HG03095 (cell line): ENCODE results near the gene PPP1R12A.
A peak's percentile ranks its signal among the peaks of the same experiment; 100 is the strongest.
"Not testable (repeated sequence)": the region's sequence is repeated elsewhere in the genome, so short reads cannot be mapped to it uniquely, and the experiment has no call there.

Source experiments
- ATAC-seq: cut with Tn5 transposase; IDR thresholded peaks from one replicate; pipeline ENCODE4 v1.9.1; 2021; ENCODE audit warnings: moderate library complexity; ENCODE audit not compliant: unreplicated experiment

Gene PPP1R12A

DNA sequence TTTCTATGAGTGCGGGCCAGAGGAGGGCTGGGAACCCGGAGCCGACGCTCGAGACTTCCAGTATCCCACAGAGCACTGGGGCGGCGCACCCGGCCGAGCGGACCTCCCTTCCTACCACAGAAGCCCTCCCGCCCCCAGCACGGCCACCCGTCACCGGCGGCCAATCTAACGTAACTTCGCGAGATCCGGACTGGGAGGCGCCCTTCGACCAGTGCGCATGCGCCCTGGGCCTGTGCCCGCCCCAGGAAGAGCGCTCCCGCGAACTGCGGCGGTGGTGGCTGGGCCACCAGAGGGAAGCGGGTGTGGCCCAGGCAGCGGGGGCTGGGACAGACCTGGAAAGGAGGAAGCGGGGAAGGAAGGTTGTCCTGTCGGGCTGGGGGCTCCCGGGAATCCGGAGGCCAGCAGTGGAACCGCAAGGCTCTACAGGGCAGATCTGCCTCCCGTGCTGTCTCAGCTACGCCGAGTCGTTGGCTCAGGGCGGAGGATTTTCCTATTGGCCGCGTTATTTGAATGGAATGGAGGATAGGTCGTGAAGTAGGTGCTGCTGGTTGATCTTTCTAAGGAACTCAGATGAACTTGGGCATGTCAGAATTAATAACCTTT, at the start of gene PPP1R12A:
Gene PPP1R12A, minus strand, starts transcription at position 77 of the 603 bp plus-strand sequence. CDS start 166 bp downstream, outside the sequence.
- ATAC-seq: peak; percentile 83

GRCh38 chr12:79983986-79984620, 49.2 kb upstream of the PPP1R12A start:
- no peak for ATAC-seq

DNA sequence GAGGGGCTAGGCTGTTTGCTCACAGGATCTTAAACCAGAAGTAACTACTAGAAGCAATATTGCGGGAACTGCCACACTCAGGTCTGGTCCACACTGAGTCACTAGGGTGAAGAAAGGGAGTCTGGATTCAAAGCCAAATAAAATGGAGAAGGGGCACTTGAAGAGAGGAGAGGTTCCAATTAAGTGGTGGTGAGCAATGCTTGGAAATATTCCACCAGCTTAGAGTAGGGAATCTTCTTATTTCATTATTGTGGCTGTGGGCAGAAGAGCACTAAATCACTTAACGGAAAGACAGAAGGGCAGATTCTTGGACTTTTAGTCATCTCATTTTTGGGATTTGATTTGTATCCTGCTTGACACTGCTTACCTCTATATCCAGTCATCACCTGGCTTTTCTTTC, 48.6 kb upstream of the PPP1R12A start:
- no peak for ATAC-seq

GRCh38 chr12:79982086-79983062, 47.5 kb upstream of the PPP1R12A start:
- ATAC-seq: no peak

- no peak for ATAC-seq
Observed at GRCh38 chr12:79978692-79979091, 43.8 kb upstream of the PPP1R12A start.

DNA sequence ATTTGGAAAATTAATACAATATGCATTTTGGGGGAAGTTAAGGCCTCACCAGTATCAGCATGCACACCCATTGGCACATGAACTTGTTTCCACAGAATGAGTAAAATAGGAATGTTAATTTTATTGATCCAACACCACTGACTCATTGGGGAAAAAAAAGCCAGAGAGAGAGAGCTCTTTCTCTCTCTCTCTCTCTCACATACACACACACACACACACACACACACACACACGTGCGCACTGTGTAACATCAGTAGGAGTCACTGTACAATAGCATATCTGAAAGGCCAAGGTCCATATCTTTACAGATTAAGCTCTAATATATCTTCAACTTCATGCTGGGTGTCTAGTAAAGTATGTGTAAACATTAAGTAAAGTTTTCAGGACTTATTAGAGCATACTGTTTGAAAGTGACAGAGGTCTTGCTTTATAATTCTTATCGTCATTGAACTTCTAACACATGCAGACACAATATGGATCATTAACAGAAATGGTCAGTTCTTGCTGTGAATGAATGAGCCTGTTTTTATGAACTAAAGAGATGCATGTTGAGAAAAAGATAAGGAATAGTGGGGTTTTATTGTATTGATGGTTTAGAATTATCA, 43.1 kb upstream of the PPP1R12A start:
- not testable (repeated sequence) for ATAC-seq

DNA sequence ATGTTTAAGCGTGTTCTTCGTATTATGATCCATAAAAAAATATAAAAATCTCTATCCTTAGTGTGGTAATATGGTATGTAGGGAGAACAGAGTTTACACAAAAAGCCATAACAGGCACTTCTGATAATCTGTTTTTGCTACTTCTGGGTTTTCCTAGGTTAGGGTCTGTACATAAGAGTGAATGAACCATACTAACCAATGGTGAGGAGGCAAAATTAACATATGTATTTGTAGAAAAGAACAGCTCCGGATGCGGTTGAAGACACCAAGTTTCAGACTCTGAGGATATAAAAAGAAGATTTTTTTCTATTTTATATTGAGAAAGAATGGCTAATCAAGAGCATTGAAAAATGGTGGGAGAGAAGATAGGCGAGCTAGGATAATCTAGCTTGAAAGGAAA, 40.2 kb upstream of the PPP1R12A start:
- no peak for ATAC-seq

DNA sequence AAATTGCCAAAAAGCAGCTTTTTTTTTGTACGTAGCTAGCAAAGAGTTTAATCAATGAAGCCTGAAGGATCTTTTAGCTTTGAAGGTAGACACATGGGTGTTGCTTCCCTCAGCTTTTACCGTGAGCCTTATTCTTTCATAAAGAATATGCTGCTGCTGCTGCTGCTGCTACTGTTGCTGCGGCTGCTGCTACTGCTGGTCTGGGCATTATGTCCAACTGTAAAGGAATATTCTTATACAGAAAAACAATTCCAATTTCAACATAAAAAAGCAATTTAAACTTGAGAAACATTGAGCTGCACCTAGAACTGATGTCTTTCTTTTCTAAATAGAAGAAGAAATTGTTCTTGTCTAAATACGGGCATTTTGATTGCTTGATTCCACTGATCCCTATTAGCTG, 38.9 kb upstream of the PPP1R12A start:
- no peak for ATAC-seq

DNA sequence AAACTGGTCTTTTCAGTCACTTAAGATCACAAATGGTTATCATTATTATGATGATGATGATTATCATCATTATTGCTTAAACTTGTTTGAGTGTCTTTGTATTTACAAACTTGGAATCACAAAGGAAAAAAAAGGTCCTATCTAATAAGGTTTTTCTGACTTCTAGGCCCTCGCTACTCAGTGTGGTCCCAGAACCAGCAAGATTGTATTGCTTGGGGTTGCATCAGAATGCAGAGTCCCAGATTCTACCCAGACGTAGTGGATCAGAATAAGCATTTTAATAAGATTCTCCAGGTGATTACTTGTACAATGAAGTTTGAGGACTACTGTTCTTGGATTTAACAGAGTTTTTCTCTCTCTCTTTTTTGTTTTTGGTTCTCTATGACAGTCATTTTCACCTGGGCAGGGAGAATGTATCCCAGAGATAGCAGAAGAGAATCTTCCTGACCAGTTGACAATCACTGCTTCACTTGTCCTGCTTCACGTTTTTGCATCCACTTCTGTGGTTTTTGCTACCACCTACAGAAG, 29.3 kb upstream of the PPP1R12A start:
- ATAC-seq: no peak

GRCh38 chr12:79961411-79961810, 26.5 kb upstream of the PPP1R12A start:
- ATAC-seq: no peak

DNA sequence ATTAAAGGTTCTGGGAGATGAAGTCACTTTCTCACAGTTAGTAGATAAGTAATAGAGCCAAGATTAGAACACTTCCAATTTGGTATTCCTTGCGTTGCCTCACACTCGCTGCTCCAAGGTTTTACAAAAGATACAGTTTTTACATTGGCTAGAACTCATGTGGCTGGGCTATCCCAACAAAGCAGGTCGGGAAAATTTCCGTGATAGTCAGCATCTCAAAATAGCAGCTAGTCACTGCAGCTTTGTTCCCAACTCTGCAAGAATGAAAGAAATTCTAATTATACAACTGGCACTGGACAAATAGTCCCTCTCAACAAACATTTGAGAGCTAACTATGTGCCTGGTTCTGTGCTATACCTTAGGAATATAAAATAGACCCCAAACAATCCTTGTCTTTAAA, 24.6 kb upstream of the PPP1R12A start:
- no peak for ATAC-seq

- ATAC-seq: no peak
Observed at GRCh38 chr12:79956896-79957295, 22.0 kb upstream of the PPP1R12A start.

- ATAC-seq: no peak
Observed at GRCh38 chr12:79955561-79955960, 20.7 kb upstream of the PPP1R12A start.

DNA sequence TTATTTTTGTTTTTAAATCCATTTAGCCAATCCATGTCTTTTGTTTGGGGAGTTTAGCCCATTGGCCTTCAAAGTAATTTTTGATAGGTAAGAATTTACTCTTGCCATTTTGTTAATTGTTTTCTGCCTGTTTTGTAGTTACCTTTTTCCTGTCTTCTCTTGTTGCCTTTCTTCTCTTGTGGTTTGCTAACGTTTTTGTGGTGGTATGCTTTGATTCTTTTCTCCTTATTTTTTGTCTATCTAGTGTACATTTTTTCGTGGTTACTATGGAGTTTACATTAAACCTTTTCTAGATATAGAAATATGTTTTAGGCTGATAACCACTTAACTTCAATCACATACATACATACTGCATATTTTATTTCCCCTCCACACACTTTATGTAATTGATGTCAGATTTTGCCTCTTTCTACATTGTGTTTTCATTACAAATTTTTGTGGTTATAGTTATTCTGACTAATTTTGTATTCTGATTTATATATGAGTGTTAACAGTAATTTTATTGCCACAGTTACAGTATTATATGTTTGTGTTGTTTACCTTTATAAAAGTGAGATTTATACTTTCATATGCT, 19.2 kb upstream of the PPP1R12A start:
- ATAC-seq: no peak

DNA sequence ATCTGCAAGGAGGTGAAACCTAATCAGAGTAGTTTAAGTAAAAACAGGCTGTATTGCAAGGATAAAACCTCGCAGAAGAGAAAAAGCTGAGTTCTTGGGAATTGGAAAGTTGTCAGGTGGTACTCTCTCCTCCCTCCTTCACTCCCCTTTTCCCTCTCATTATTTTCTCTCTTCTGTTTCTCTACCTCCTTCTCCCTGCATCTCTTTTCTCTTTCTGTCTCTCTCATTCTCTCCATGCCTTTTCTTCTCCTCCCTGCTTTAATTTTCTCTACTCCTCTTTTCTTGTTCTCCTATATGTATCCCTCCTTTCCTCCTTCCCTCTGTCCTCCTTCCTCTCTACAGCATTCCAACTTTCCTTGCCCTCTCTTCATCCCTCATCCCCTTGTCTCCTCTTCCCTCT, 14.2 kb upstream of the PPP1R12A start:
- ATAC-seq: no peak

- ATAC-seq: no peak
Observed at GRCh38 chr12:79945433-79945832, 10.5 kb upstream of the PPP1R12A start.

DNA sequence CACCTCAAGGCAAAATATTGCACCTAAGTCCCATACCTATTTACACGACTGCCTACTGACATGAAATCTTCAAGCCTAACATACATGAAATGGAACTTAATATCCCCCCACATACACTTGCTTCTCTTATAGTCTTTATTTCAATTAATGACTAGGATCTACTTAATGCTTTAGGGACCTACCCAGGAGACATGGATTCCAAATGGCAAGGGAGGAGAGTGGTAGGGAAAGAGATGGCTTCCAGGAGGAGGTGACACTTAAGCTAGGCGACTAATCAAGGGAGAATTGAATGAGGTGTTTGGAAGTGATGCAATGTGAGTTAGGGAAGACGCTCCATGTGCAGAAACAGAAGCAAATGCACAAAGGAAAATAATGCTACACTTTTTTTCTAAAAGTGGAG, 9.7 kb upstream of the PPP1R12A start:
- no peak for ATAC-seq

DNA sequence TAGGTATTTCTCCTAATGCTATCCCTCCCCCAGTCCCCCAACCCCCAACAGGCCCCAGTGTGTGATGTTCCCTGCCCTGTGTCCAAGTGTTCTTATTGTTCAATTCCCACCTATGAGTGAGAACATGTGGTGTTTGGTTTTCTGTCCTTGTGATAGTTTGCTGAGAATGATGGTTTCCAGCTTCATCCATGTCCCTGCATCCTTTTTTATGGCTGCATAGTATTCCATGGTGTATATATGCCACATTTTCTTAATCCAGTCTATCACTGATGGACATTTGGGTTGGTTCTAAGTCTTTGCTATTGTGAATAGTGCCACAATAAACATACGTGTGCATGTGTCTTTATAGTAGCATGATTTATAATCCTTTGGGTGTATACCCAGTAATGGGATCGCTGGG, 7.9 kb upstream of the PPP1R12A start:
- not testable (repeated sequence) for ATAC-seq

DNA sequence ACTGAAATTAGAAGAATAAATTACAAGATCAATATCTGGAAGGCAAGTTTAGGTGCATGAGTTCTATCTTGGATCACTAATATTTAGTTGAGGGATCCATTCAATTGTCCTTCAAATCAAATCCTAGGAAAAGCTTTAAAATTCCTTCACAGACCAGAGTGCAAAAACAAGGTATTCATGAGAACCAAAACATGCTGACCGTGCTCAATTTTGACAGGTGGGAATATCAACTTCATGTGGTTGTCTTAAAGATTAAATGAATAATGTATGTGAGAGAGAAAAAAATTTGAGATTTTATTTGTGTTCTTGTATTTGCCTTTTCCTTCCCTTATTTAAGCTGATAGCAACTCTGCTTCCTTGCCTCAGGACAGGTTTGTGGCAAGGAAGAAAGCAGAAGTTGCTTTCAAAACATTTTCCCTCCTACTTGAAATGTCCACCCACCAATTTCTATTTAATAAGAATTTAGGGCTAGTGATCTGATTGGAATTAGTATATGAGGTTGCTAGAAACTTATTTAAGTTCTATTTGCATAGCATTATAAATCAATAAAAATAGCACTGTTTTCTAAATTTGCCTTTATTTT, 4.9 kb upstream of the PPP1R12A start:
- ATAC-seq: no peak

DNA sequence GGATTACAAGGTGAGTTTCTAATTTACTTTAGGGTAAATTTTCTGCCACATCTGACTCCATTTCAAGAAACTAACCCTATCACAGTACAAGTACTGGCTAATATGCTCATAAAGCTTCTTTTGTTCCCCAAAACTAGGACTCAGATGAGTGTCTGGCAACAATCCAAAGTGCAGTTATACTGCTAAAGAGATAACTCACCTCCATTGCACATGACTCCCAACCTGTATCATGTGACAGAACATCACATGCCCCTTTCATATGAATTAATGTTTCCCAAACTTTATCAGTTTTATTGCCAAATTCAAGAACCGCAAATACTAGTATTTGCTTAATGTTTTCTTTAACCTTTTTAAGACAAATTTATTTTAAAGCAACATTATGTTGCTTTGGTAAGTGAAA, 3.9 kb upstream of the PPP1R12A start:
- ATAC-seq: no peak
